ENCODE data around the gene TANGO2. TPM values are rescaled to one million over a fixed set of nuclear protein-coding genes. Genes with fewer than 3 reads are reported as not detected.
"Not testable (repeated sequence)": the region's sequence is repeated elsewhere in the genome, so short reads cannot be mapped to it uniquely, and the experiment has no call there.

Gene TANGO2
- total RNA-seq, 1 experiment from 2014 or later, result 17.0 TPM

- ChIA-PET RAD21 (ENCODE audit: low non-redundant PET in 1 of 2, low total read pairs in 2 of 2, uncharacterized antibody in 2 of 2, unreplicated experiment in 2 of 2) (no interaction called here), POLR2A (no interaction called here), CTCF (no interaction called here)
- Histone ChIP-seq H3K4me1 (ENCODE audit: control insufficient read depth in 1 of 2, insufficient read depth in 2 of 2, low read length in 2 of 2) (peaks cover 4 to 16% of the 10 kb centered on the region in 2 experiments), H3K27ac (ENCODE audit: low read depth, low read length) (no peak overlapping the region), H3K9ac (ENCODE audit: low read length) (no peak overlapping the region), H3K9me2 (ENCODE audit: insufficient read depth) (no peaks in the 10 kb centered on the region), H2AFZ (ENCODE audit: low read depth, low read length, poor library complexity, severe bottlenecking) (no peak overlapping the region), H4K20me1 (ENCODE audit: insufficient read depth) (no peaks in the 10 kb centered on the region), H3K36me3 (ENCODE audit: control insufficient read depth in 1 of 2, insufficient read depth in 2 of 2, low read length in 2 of 2) (no peaks in the 10 kb centered on the region), H3K79me2 (ENCODE audit: insufficient read depth, low read length) (no peaks in the 10 kb centered on the region), H3K4me2 (ENCODE audit: low read length) (no peak overlapping the region), H3K9me3 (ENCODE audit: control insufficient read depth in 1 of 2, insufficient read depth in 1 of 2, low read depth in 1 of 2, low read length in 2 of 2) (no peaks in the 10 kb centered on the region), H3K27me3 (ENCODE audit: insufficient read depth, low read length) (no peaks in the 10 kb centered on the region), H3K4me3 (replicated peaks in 1 of 2; ENCODE audit: low read depth in 1 of 2, low read length in 2 of 2) (no peak overlapping the region)
- ATAC-seq (no peak), DNase-seq (ENCODE audit: low read depth, low spot score) (no peak)
- TF ChIP-seq CEBPB (IDR thresholded peaks at IDR 0.05; ENCODE audit: low read depth) (no peak), MAX (IDR thresholded peaks at IDR 0.05) (no peak), REST (IDR thresholded peaks at IDR 0.05; ENCODE audit: low read depth) (no peak), SP1 (IDR thresholded peaks at IDR 0.05; ENCODE audit: low read depth) (no peak), POLR2AphosphoS5 (IDR thresholded peaks at IDR 0.05; ENCODE audit: low read depth, low read length) (no peak), FOSL1 (IDR thresholded peaks at IDR 0.05; ENCODE audit: low read depth) (no peak), ZNF274 (IDR thresholded peaks at IDR 0.05; ENCODE audit: low read depth, low read length) (no peak), EGR1 (IDR thresholded peaks at IDR 0.05; ENCODE audit: low read depth) (no peak), ZBTB33 (IDR thresholded peaks at IDR 0.05; ENCODE audit: extremely low read depth, insufficient replicate concordance, low read length) (no peak), ELF1 (IDR thresholded peaks at IDR 0.05; ENCODE audit: borderline replicate concordance, low read depth) (no peak), YY1 (IDR thresholded peaks at IDR 0.05; ENCODE audit: extremely low read depth, insufficient replicate concordance, low read depth, low read length) (no peak)
- intact Hi-C loops (cut with micrococcal nuclease), result no loop called here
- BruUV-seq (replicated peaks), result no TSS peak
These were observed 45.9 kb downstream of the TANGO2 start for GRCh38 chr22:20066617-20067383.

- CTCF ChIA-PET; H3K9me2 ChIP-seq (ENCODE audit: insufficient read depth); POLR2A ChIA-PET; RAD21 ChIA-PET (ENCODE audit: low non-redundant PET in 1 of 2, low total read pairs in 2 of 2, uncharacterized antibody in 2 of 2, unreplicated experiment in 2 of 2); H3K27ac ChIP-seq (ENCODE audit: low read depth, low read length); DNase-seq (ENCODE audit: low read depth, low spot score); H3K36me3 ChIP-seq (ENCODE audit: control insufficient read depth in 1 of 2, insufficient read depth in 2 of 2, low read length in 2 of 2); ATAC-seq; H3K9me3 ChIP-seq (ENCODE audit: control insufficient read depth in 1 of 2, insufficient read depth in 1 of 2, low read depth in 1 of 2, low read length in 2 of 2); H3K9ac ChIP-seq (ENCODE audit: low read length); H2AFZ ChIP-seq (ENCODE audit: low read depth, low read length, poor library complexity, severe bottlenecking); H3K4me3 ChIP-seq (replicated peaks in 1 of 2; ENCODE audit: low read depth in 1 of 2, low read length in 2 of 2); H3K4me2 ChIP-seq (ENCODE audit: low read length); BruUV-seq (replicated peaks); H3K27me3 ChIP-seq (ENCODE audit: insufficient read depth, low read length); H4K20me1 ChIP-seq (ENCODE audit: insufficient read depth); H3K79me2 ChIP-seq (ENCODE audit: insufficient read depth, low read length); intact Hi-C loops (cut with micrococcal nuclease): not testable (repeated sequence)
- H3K4me1 ChIP-seq (ENCODE audit: control insufficient read depth in 1 of 2, insufficient read depth in 2 of 2, low read length in 2 of 2), result peaks cover 3 to 11% of the 10 kb centered on the region in 2 experiments
These were observed 46.4 kb downstream of the TANGO2 start for GRCh38 chr22:20067384-20067682.

Measured in HCT116 (cell line).